NB4 (cell line): ENCODE results near the gene IRAK3.

Experiments used
- DNase-seq: peaks from one replicate; pipeline ENCODE4 v3.0.0; 2010; ENCODE audit warnings: low read depth
- H3K4me3 ChIP-seq: one replicate; pipeline ENCODE4 v1.5.1; 2011; ENCODE audit warnings: mild to moderate bottlenecking, low read depth, low read length, moderate library complexity
- CTCF ChIP-seq: IDR thresholded peaks from one replicate; pipeline ENCODE4 v1.5.1; 2012; ENCODE audit warnings: low read depth, low read length
- MAX ChIP-seq: IDR thresholded peaks from 2 replicates; pipeline ENCODE4 v1.6.1; 2011; ENCODE audit warnings: low read depth, low read length
- MYC ChIP-seq: IDR thresholded peaks from 2 replicates; pipeline ENCODE4 v1.6.1; 2011; ENCODE audit warnings: low read depth, low read length
- POLR2A ChIP-seq: IDR thresholded peaks from 2 replicates; pipeline ENCODE4 v1.6.1; 2011; ENCODE audit warnings: mild to moderate bottlenecking; ENCODE audit not compliant: insufficient read length; ENCODE audit errors: extremely low read depth

IRAK3 gene

GRCh38 chr12:66234773-66235625, 46.0 kb downstream of the IRAK3 start:
- TF ChIP-seq POLR2A (peak; percentile 39), MAX (0 out of 2 replicates have a peak, but pooled peaks have one; percentile 7), MYC (0 out of 2 replicates have a peak, but pooled peaks have one; percentile 18)
- peak overlapping the region; percentile 78 for H3K4me3 ChIP-seq
- DNase-seq: peak; percentile 91

GRCh38 chr12:66235626-66236281, 46.7 kb downstream of the IRAK3 start:
- no peak for TF ChIP-seq CTCF
- H3K4me3 ChIP-seq: peak overlapping the region; percentile 78
- peak; percentile 62 for DNase-seq

GRCh38 chr12:66236282-66236675, 47.3 kb downstream of the IRAK3 start:
- DNase-seq: peak; percentile 43
- H3K4me3 ChIP-seq: peak overlapping the region; percentile 78

GRCh38 chr12:66236969-66237368, 48.0 kb downstream of the IRAK3 start:
- DNase-seq: peak; percentile 93
- no peak for TF ChIP-seq CTCF

GRCh38 chr12:66237505-66238175, 48.6 kb downstream of the IRAK3 start:
- TF ChIP-seq MYC (no peak), POLR2A (no peak), CTCF (no peak), MAX (no peak)
- DNase-seq: no peak
- no peak overlapping the region for H3K4me3 ChIP-seq

More at GRCh38 chr12:66236969-66237368, 48.0 kb downstream of the IRAK3 start:
- H3K4me3 ChIP-seq: peak overlapping the region; percentile 35

GRCh38 chr12:66239295-66239694, 50.3 kb downstream of the IRAK3 start:
- H3K4me3 ChIP-seq: no peak overlapping the region
- DNase-seq: peak; percentile 36
- TF ChIP-seq POLR2A (no peak), MAX (no peak), CTCF (no peak), MYC (no peak)
